ENCODE results near the gene EQTN. TPM values are rescaled to one million over a fixed set of nuclear protein-coding genes. Genes with fewer than 3 reads are reported as not detected.
"Not testable (repeated sequence)": the region's sequence is repeated elsewhere in the genome, so short reads cannot be mapped to it uniquely, and the experiment has no call there.

EQTN gene
- total RNA-seq, 1 donor from 2014 or later = not detected

DNA sequence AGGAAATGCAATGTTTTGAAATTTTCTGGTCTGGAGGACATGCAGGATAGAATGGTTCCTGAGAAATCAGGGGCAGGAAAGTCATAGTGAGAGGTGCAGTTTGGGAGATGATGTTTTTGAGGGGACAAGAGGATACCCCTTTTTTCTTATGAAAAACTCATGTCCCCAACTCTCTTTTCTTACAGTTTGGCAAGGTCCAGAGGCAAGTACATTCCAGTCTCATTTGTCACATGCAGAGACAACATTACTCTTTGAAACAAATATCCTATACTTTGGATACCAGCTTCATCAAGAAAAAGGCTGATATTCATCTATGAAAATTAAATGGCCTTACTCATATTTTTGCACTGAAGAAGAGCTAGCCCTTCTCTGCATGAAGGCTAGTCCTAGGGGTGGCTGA is 48.2 kb downstream of the EQTN start:
- Mint-ChIP-seq H3K9me3 (ENCODE audit: unreplicated experiment) (no peaks in the 10 kb centered on the region), H3K4me3 (ENCODE audit: unreplicated experiment) (no peak overlapping the region), H3K4me1 (ENCODE audit: unreplicated experiment) (no peaks in the 10 kb centered on the region), H3K27me3 (ENCODE audit: unreplicated experiment) (peaks cover 4% of the 10 kb centered on the region), H3K27ac (ENCODE audit: unreplicated experiment) (no peak overlapping the region), H3K36me3 (ENCODE audit: low read depth, unreplicated experiment) (peaks cover 11% of the 10 kb centered on the region)
- TF ChIP-seq, protein P1, sequence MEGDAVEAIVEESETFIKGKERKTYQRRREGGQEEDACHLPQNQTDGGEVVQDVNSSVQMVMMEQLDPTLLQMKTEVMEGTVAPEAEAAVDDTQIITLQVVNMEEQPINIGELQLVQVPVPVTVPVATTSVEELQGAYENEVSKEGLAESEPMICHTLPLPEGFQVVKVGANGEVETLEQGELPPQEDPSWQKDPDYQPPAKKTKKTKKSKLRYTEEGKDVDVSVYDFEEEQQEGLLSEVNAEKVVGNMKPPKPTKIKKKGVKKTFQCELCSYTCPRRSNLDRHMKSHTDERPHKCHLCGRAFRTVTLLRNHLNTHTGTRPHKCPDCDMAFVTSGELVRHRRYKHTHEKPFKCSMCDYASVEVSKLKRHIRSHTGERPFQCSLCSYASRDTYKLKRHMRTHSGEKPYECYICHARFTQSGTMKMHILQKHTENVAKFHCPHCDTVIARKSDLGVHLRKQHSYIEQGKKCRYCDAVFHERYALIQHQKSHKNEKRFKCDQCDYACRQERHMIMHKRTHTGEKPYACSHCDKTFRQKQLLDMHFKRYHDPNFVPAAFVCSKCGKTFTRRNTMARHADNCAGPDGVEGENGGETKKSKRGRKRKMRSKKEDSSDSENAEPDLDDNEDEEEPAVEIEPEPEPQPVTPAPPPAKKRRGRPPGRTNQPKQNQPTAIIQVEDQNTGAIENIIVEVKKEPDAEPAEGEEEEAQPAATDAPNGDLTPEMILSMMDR (IDR thresholded peaks at IDR 0.05; ENCODE audit: unreplicated experiment) = no peak
- no peak for DNase-seq (ENCODE audit: low spot score)

DNA sequence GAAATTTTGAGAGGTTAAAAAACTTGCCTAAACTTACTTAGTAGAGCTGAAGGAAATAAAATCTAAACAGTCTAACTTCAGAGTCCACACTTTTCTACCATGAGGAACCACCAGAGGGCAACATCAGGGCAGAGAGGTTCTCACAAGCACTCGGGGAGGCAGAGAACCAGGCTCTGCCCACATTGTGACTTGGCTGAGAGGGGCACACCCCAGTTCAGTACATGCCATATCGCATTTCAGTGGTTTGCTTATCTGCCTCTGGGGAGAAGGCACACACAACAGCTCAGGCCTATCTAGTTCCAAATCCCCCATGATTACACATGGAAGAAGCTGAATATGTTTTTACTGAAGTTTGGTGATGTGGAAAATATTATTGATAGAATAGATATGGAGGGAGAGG is 49.2 kb downstream of the EQTN start:
- peak; percentile 51 for DNase-seq (ENCODE audit: low spot score)
- peaks cover 18% of the 10 kb centered on the region for H3K36me3 Mint-ChIP-seq (ENCODE audit: low read depth, unreplicated experiment)
- H3K9me3 Mint-ChIP-seq (ENCODE audit: unreplicated experiment) = no peaks in the 10 kb centered on the region
- TF ChIP-seq, protein P1 (IDR thresholded peaks at IDR 0.05; ENCODE audit: unreplicated experiment) = peak; percentile 78
- H3K27ac Mint-ChIP-seq (ENCODE audit: unreplicated experiment) = no peak overlapping the region
- no peaks in the 10 kb centered on the region for H3K4me1 Mint-ChIP-seq (ENCODE audit: unreplicated experiment)
- H3K4me3 Mint-ChIP-seq (ENCODE audit: unreplicated experiment) = no peak overlapping the region
- H3K27me3 Mint-ChIP-seq (ENCODE audit: unreplicated experiment) = peaks cover 4% of the 10 kb centered on the region

DNA sequence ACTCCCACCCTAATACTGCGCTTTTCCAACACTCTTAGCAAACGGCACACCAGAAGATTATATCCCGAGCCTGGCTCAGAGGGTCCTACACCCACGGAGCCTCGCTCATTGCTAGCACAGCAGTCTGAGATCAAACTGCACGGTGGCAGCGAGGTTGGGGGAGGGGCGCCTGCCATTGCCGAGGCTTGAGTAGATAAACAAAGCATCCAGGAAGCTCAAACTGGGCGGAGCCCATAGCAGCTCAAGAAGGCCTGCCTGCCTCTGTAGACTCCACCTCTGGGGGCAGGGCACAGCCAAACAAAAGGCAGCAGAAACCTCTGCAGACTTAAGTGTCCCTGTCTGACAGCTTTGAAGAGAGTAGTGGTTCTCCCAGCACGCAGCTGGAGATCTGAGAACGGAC is 57.3 kb downstream of the EQTN start:
- not testable (repeated sequence) for H3K27ac Mint-ChIP-seq (ENCODE audit: unreplicated experiment); H3K4me3 Mint-ChIP-seq (ENCODE audit: unreplicated experiment); DNase-seq (ENCODE audit: low spot score); H3K4me1 Mint-ChIP-seq (ENCODE audit: unreplicated experiment)
- Mint-ChIP-seq H3K9me3 (ENCODE audit: unreplicated experiment) (peaks cover 16% of the 10 kb centered on the region), H3K36me3 (ENCODE audit: low read depth, unreplicated experiment) (peaks cover 33% of the 10 kb centered on the region), H3K27me3 (ENCODE audit: unreplicated experiment) (peaks cover 15% of the 10 kb centered on the region)

Other genes starting within 250 kb of the EQTN start
- 448 TPM for gene TEK, start 187.9 kb downstream of the EQTN start, total RNA-seq (ENCODE audit: unreplicated experiment)
- gene IFNK, start 227.1 kb upstream of the EQTN start, total RNA-seq (ENCODE audit: unreplicated experiment) = not detected
- 6.4 TPM for gene MOB3B, start 232.7 kb upstream of the EQTN start, total RNA-seq (ENCODE audit: unreplicated experiment)

Measured in endothelial cell (in vitro differentiated cells).